ENCODE measurements around the gene MRPL30.

GRCh38 chr2:99187011-99187410, 6.0 kb downstream of the MRPL30 start:
- no peak for TF ChIP-seq CTCF (IDR thresholded peaks at IDR 0.05; ENCODE audit: control extremely low read depth in 1 of 3, insufficient read depth in 1 of 3, low read depth in 1 of 3, low read length in 3 of 3)
- no peak for TF ChIP-seq EP300 (IDR thresholded peaks at IDR 0.05; ENCODE audit: borderline replicate concordance in 1 of 2, low read depth in 2 of 2, low read length in 2 of 2)
- TF ChIP-seq GTF2F1 (IDR thresholded peaks at IDR 0.05; ENCODE audit: borderline replicate concordance, low read depth, low read length): no peak
- TF ChIP-seq POU5F1 (IDR thresholded peaks at IDR 0.05; ENCODE audit: low read depth, low read length): no peak
- TF ChIP-seq RAD21 (IDR thresholded peaks at IDR 0.05 in 1 of 2, conservative IDR thresholded peaks at IDR 0.05 in 1 of 2; ENCODE audit: low read depth in 2 of 2, low read length in 2 of 2): no peak
- no peak for TF ChIP-seq TEAD4 (IDR thresholded peaks at IDR 0.05; ENCODE audit: low read depth, low read length)
- TF ChIP-seq SP4 (IDR thresholded peaks at IDR 0.05; ENCODE audit: low read length): no peak
- no peak for TF ChIP-seq CBX8 (IDR thresholded peaks at IDR 0.05; ENCODE audit: borderline replicate concordance, low read depth, low read length)
- no peak for TF ChIP-seq JUN (IDR thresholded peaks at IDR 0.05; ENCODE audit: low read depth, low read length)
